ENCODE measurements around the gene PSMD2.
"Not testable (repeated sequence)": the region's sequence is repeated elsewhere in the genome, so short reads cannot be mapped to it uniquely, and the experiment has no call there.

The PSMD2 gene

DNA sequence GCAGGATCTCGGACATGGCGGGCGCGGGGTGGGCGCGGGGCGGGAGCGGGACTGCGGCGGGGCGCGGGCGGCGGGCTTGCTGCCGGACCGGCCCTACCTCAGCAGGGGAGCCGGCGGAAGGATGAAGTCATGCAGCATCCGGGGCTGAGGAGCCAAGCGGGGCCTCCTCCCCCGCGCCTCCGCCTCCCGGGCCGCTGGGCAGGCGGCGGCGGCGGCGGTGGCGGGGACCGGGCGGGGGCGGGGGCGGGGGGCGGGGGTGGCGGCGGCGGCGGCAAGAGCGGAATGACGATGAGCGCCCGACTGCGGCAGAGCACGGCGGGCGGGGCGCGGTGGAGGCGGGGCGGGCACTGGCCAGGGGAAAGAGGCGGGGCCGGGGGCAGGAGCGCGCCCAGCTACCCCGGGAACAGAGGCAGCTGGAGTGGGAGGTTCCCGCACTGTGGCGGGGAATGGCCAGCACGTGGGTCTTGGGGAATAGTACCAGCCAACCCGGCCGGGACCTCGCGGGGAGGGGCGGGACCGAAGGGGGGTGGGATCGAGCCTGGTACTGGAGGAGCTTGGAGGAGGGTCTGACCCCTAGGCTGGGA lies 37.7 kb upstream of the PSMD2 start, which contains the start of gene CAMK2N2:
Gene CAMK2N2, minus strand, starts transcription at position 284 of the 584 bp plus-strand sequence. Its CDS starts 268 bp downstream, at position 16.
- no peaks in the 10 kb centered on the region for H3K9me3 ChIP-seq (ENCODE audit: control insufficient read depth, low read depth, low read length)
- H3K27ac ChIP-seq (ENCODE audit: low read length), result no peak within 1 kb of the TSS
- H3K36me3 ChIP-seq (ENCODE audit: control insufficient read depth, low read depth, low read length), result no peaks in the 10 kb centered on the region
- peak within 1 kb of the TSS; percentile 66 for H3K4me3 ChIP-seq (ENCODE audit: low read length)
- no peaks in the 10 kb centered on the region for H3K4me1 ChIP-seq (ENCODE audit: control insufficient read depth, low read depth, low read length)
- peaks cover 62% of the 10 kb centered on the region for H3K27me3 ChIP-seq (ENCODE audit: control insufficient read depth, insufficient read depth, low read length)
- H3K9ac ChIP-seq (ENCODE audit: low read length), result peak within 1 kb of the TSS; percentile 36

GRCh38 chr3:184261854-184262763 lies 36.9 kb upstream of the PSMD2 start:
- no peaks in the 10 kb centered on the region for H3K9me3 ChIP-seq (ENCODE audit: control insufficient read depth, low read depth, low read length)
- peak overlapping the region; percentile 56 for H3K4me3 ChIP-seq (ENCODE audit: low read length)
- H3K27me3 ChIP-seq (ENCODE audit: control insufficient read depth, insufficient read depth, low read length), result peaks cover 62% of the 10 kb centered on the region
- peak overlapping the region; percentile 33 for H3K9ac ChIP-seq (ENCODE audit: low read length)
- H3K27ac ChIP-seq (ENCODE audit: low read length), result no peak overlapping the region
- H3K4me1 ChIP-seq (ENCODE audit: control insufficient read depth, low read depth, low read length), result no peaks in the 10 kb centered on the region
- H3K36me3 ChIP-seq (ENCODE audit: control insufficient read depth, low read depth, low read length), result no peaks in the 10 kb centered on the region

DNA sequence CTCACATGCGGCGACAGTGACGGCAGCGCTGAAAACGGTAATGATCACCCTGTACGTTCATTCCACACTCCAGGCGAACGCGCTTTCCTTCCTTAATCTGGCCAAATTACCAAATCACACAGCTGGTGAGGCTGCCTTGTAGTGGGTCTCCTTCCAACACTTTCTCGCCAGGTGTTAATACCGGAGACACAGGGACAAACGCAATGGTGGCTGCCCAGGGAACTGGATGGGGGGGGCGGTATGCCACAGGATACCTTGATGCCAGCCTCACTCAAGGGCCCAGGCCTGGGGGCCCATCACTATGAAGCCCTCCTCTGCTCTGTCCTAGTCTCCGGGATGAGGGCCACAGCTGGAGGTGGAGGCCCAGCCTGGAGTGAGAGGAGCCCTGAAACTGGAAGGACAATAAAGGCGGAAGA lies 36.3 kb upstream of the PSMD2 start:
- Histone ChIP-seq H3K27me3 (ENCODE audit: control insufficient read depth, insufficient read depth, low read length) (peaks cover 56% of the 10 kb centered on the region), H3K27ac (ENCODE audit: low read length) (no peak overlapping the region), H3K36me3 (ENCODE audit: control insufficient read depth, low read depth, low read length) (no peaks in the 10 kb centered on the region), H3K4me3 (ENCODE audit: low read length) (peak overlapping the region; percentile 56), H3K9me3 (ENCODE audit: control insufficient read depth, low read depth, low read length) (no peaks in the 10 kb centered on the region), H3K9ac (ENCODE audit: low read length) (no peak overlapping the region), H3K4me1 (ENCODE audit: control insufficient read depth, low read depth, low read length) (no peaks in the 10 kb centered on the region)

GRCh38 chr3:184267249-184267648 lies 31.8 kb upstream of the PSMD2 start:
- not testable (repeated sequence) for H3K27ac ChIP-seq (ENCODE audit: low read length); H3K9me3 ChIP-seq (ENCODE audit: control insufficient read depth, low read depth, low read length); H3K4me1 ChIP-seq (ENCODE audit: control insufficient read depth, low read depth, low read length); H3K4me3 ChIP-seq (ENCODE audit: low read length); H3K9ac ChIP-seq (ENCODE audit: low read length); H3K36me3 ChIP-seq (ENCODE audit: control insufficient read depth, low read depth, low read length)
- peaks cover 19% of the 10 kb centered on the region for H3K27me3 ChIP-seq (ENCODE audit: control insufficient read depth, insufficient read depth, low read length)

DNA sequence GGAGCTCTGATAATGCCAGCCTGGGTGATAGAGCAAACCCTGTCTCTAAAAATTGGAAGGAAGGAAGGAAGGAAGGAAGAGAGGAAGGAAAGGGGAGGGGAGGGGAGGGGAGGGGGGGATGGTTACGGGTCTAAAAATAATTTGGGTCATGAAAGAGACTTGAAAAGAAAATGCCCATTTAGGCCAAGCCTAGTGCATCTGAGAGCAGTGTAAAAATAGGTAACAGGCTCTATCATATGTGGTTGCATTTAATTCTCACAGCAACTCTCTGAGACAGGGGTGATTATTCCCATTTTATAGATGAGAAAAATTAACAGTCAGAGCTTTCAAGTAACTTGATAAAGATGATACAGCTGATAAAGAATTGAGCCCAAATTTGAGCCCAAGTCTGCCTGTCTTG lies 26.8 kb upstream of the PSMD2 start:
- no peaks in the 10 kb centered on the region for H3K36me3 ChIP-seq (ENCODE audit: control insufficient read depth, low read depth, low read length)
- no peaks in the 10 kb centered on the region for H3K4me1 ChIP-seq (ENCODE audit: control insufficient read depth, low read depth, low read length)
- peaks cover 7% of the 10 kb centered on the region for H3K27me3 ChIP-seq (ENCODE audit: control insufficient read depth, insufficient read depth, low read length)
- no peak overlapping the region for H3K4me3 ChIP-seq (ENCODE audit: low read length)
- no peaks in the 10 kb centered on the region for H3K9me3 ChIP-seq (ENCODE audit: control insufficient read depth, low read depth, low read length)
- no peak overlapping the region for H3K9ac ChIP-seq (ENCODE audit: low read length)
- no peak overlapping the region for H3K27ac ChIP-seq (ENCODE audit: low read length)

DNA sequence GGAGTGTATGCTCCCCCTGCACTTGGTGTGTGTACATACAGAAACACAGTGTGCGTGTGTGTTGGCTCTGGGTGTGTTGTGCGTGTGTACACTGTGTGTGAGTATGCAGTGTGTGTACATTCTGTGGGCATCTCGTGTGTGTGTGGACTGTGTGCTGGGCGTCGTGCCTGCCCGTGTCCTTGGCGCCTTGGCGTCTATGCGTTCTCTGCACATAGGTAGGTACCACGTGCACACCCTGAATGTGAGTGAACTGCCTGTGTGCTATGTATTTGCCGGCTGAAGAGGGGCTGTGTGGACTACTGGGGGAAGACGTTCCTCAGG lies 23.7 kb upstream of the PSMD2 start:
- Histone ChIP-seq H3K9me3 (ENCODE audit: control insufficient read depth, low read depth, low read length) (no peaks in the 10 kb centered on the region), H3K27me3 (ENCODE audit: control insufficient read depth, insufficient read depth, low read length) (peaks cover 7% of the 10 kb centered on the region), H3K36me3 (ENCODE audit: control insufficient read depth, low read depth, low read length) (no peaks in the 10 kb centered on the region), H3K4me3 (ENCODE audit: low read length) (no peak overlapping the region), H3K4me1 (ENCODE audit: control insufficient read depth, low read depth, low read length) (no peaks in the 10 kb centered on the region), H3K27ac (ENCODE audit: low read length) (no peak overlapping the region), H3K9ac (ENCODE audit: low read length) (no peak overlapping the region)

- H3K4me3 ChIP-seq (ENCODE audit: low read length), result no peak within 1 kb of the TSS
- H3K9me3 ChIP-seq (ENCODE audit: control insufficient read depth, low read depth, low read length), result no peaks in the 10 kb centered on the region
- no peak within 1 kb of the TSS for H3K27ac ChIP-seq (ENCODE audit: low read length)
- H3K4me1 ChIP-seq (ENCODE audit: control insufficient read depth, low read depth, low read length), result no peaks in the 10 kb centered on the region
- no peaks in the 10 kb centered on the region for H3K36me3 ChIP-seq (ENCODE audit: control insufficient read depth, low read depth, low read length)
- peaks cover 7% of the 10 kb centered on the region for H3K27me3 ChIP-seq (ENCODE audit: control insufficient read depth, insufficient read depth, low read length)
- no peak within 1 kb of the TSS for H3K9ac ChIP-seq (ENCODE audit: low read length)
Measured at GRCh38 chr3:184275961-184276910, 22.8 kb upstream of the PSMD2 start, which contains the start of gene ECE2. ECE2 (plus strand) TSS chr3:184276022; CDS start chr3:184276154, 132 bp downstream.

DNA sequence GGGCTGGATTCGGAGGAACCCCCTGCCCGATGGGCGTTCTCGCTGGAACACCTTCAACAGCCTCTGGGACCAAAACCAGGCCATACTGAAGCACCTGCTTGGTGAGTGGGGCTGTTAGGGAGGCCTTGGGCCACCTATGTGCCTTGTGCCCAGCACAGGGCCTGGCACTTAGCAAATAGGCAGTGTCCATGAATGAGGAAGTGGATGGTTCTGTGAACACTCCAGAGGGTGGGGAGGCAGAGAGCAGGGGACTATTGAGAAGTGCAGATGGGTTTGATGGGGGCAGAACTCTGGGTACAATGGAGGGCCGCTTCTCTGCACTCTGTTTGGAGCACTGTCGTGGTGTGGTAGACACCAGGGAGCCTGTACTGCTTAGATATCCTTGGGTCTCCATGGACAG lies 21.7 kb upstream of the PSMD2 start:
- Histone ChIP-seq H3K36me3 (ENCODE audit: control insufficient read depth, low read depth, low read length) (no peaks in the 10 kb centered on the region), H3K4me3 (ENCODE audit: low read length) (no peak overlapping the region), H3K4me1 (ENCODE audit: control insufficient read depth, low read depth, low read length) (no peaks in the 10 kb centered on the region), H3K9ac (ENCODE audit: low read length) (no peak overlapping the region), H3K27ac (ENCODE audit: low read length) (no peak overlapping the region), H3K9me3 (ENCODE audit: control insufficient read depth, low read depth, low read length) (no peaks in the 10 kb centered on the region), H3K27me3 (ENCODE audit: control insufficient read depth, insufficient read depth, low read length) (peaks cover 7% of the 10 kb centered on the region)

DNA sequence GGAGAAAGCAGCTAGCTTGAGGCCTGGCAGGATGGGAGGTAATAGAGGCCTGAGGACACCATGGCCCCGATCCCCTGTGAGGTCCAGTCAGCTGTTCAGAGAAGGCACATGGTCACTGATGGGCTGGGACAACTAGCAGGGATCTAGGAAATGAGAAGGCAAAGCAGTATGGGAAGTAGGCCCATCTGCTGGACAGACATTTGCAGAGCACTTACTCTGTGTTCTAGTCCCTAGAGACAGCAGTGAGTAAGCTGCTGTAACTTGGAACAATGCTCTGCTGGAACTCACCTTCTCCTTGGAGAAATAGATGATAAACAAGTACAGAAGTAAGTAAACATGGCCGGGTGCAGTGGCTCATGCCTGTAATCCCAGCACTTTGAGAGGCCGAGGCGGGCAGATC lies 16.1 kb upstream of the PSMD2 start:
- Histone ChIP-seq H3K36me3 (ENCODE audit: control insufficient read depth, low read depth, low read length) (no peaks in the 10 kb centered on the region), H3K4me3 (ENCODE audit: low read length) (no peak overlapping the region), H3K27me3 (ENCODE audit: control insufficient read depth, insufficient read depth, low read length) (no peaks in the 10 kb centered on the region), H3K9me3 (ENCODE audit: control insufficient read depth, low read depth, low read length) (no peaks in the 10 kb centered on the region), H3K27ac (ENCODE audit: low read length) (no peak overlapping the region), H3K9ac (ENCODE audit: low read length) (no peak overlapping the region), H3K4me1 (ENCODE audit: control insufficient read depth, low read depth, low read length) (no peaks in the 10 kb centered on the region)

DNA sequence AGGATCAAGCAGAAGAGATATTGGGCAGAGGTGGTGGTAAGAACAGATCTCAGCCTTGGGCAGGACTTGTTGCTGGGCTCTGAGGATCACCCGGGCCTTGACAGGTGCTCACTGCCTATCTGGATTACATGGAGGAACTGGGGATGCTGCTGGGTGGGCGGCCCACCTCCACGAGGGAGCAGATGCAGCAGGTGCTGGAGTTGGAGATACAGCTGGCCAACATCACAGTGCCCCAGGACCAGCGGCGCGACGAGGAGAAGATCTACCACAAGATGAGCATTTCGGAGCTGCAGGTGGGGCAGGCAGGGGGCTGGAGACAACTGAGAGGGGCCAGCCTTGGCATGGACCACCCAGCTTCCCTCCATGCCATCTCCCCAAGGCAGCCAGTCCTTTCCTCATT lies 15.4 kb upstream of the PSMD2 start:
- H3K27me3 ChIP-seq (ENCODE audit: control insufficient read depth, insufficient read depth, low read length), result no peaks in the 10 kb centered on the region
- H3K4me3 ChIP-seq (ENCODE audit: low read length), result no peak overlapping the region
- H3K9me3 ChIP-seq (ENCODE audit: control insufficient read depth, low read depth, low read length), result no peaks in the 10 kb centered on the region
- no peak overlapping the region for H3K27ac ChIP-seq (ENCODE audit: low read length)
- no peaks in the 10 kb centered on the region for H3K4me1 ChIP-seq (ENCODE audit: control insufficient read depth, low read depth, low read length)
- H3K36me3 ChIP-seq (ENCODE audit: control insufficient read depth, low read depth, low read length), result no peaks in the 10 kb centered on the region
- H3K9ac ChIP-seq (ENCODE audit: low read length), result no peak overlapping the region

DNA sequence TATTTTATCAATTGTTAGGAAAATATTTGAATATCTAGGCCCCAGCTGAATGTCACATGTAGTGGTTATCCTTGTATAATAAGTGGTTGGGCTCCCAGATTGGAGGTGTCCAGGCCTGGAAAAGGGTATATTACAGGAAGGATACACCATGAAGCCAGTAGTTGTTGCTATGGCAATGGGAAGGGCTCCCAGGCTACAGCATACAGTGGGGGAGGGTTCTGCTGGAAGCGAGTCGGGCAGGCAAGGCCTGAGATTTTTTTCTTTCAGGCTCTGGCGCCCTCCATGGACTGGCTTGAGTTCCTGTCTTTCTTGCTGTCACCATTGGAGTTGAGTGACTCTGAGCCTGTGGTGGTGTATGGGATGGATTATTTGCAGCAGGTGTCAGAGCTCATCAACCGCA lies 14.3 kb upstream of the PSMD2 start:
- H3K27ac ChIP-seq (ENCODE audit: low read length), result no peak overlapping the region
- no peaks in the 10 kb centered on the region for H3K27me3 ChIP-seq (ENCODE audit: control insufficient read depth, insufficient read depth, low read length)
- no peaks in the 10 kb centered on the region for H3K4me1 ChIP-seq (ENCODE audit: control insufficient read depth, low read depth, low read length)
- no peak overlapping the region for H3K9ac ChIP-seq (ENCODE audit: low read length)
- H3K9me3 ChIP-seq (ENCODE audit: control insufficient read depth, low read depth, low read length), result no peaks in the 10 kb centered on the region
- no peaks in the 10 kb centered on the region for H3K36me3 ChIP-seq (ENCODE audit: control insufficient read depth, low read depth, low read length)
- no peak overlapping the region for H3K4me3 ChIP-seq (ENCODE audit: low read length)

Data from iPS-18a (cell line).